ENCODE results near the gene PTPN12. TPM values are rescaled to one million over a fixed set of nuclear protein-coding genes. Genes with fewer than 3 reads are reported as not detected.

PTPN12 gene
- total and polyA plus RNA-seq, 2 of the 4 experiments (the other 2 are of a cell fraction), result 24.7 to 31.0 TPM

DNA sequence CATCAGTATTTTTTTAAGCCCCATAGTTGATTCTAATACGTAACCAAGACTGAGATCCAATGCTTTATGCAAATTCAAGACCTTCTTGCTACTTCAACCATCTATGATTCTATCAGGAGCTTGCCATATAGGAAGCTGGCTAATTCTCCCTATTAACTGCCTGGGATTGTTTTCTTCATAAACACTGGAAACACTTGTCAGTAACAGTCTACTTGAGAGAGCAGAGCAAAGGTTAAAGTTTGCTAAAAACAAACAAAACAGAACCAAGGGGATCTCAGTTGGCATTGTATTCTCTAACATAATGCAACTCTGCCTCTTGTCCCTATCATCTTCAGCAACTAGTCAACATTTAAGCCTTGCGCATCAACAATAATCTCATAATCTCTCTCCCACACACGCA is 21.0 kb upstream of the PTPN12 start:
- TF ChIP-seq RCOR1 (IDR thresholded peaks at IDR 0.05; ENCODE audit: insufficient replicate concordance, low read length), result no peak
- no peak for TF ChIP-seq CEBPB (IDR thresholded peaks at IDR 0.05; ENCODE audit: low read depth, low read length)
- no peak for TF ChIP-seq BHLHE40 (IDR thresholded peaks at IDR 0.05; ENCODE audit: low read depth, low read length)
- no peak overlapping the region for H2BK15ac ChIP-seq (ENCODE audit: low read depth, low read length)
- POLR2A ChIA-PET (ENCODE audit: unreplicated experiment), result no interaction called here
- no peaks in the 10 kb centered on the region for H3K9me3 ChIP-seq (ENCODE audit: control insufficient read depth, insufficient read depth, low read length)
- no peak overlapping the region for H3K14ac ChIP-seq (replicated peaks; ENCODE audit: low read depth, low read length)
- H2AK9ac ChIP-seq (replicated peaks; ENCODE audit: low read depth, low read length, poor library complexity), result no peak overlapping the region
- H3K18ac ChIP-seq (ENCODE audit: low read depth, low read length), result no peak overlapping the region
- H3K4me2 ChIP-seq (ENCODE audit: low read depth, low read length), result no peak overlapping the region
- BruUV-seq (replicated peaks), result no TSS peak
- no peak for ATAC-seq (ENCODE audit: low read depth)
- no peak overlapping the region for H4K91ac ChIP-seq (ENCODE audit: insufficient read depth, low read depth, low read length)
- H3K9ac ChIP-seq (ENCODE audit: low read depth, low read length), result no peak overlapping the region
- H3K4ac ChIP-seq (ENCODE audit: low read depth, low read length), result no peak overlapping the region
- H3K27ac ChIP-seq (ENCODE audit: insufficient read depth, low read length), result no peak overlapping the region
- H3K27me3 ChIP-seq (ENCODE audit: control insufficient read depth, insufficient read depth, low read length), result no peaks in the 10 kb centered on the region
- dilution Hi-C loops (cut with HindIII; ENCODE audit: low sequenced_read_pairs, unreplicated experiment) (no loop called here), intact Hi-C loops (cut with micrococcal nuclease) (no loop called here), in situ Hi-C loops (cut with MboI; ENCODE audit: low sequenced_read_pairs) (no loop called here)
- H2AK5ac ChIP-seq (ENCODE audit: low read depth, low read length), result no peak overlapping the region
- no peaks in the 10 kb centered on the region for H3K36me3 ChIP-seq (ENCODE audit: control insufficient read depth, insufficient read depth, low read length)
- no peak overlapping the region for H4K5ac ChIP-seq (ENCODE audit: low read depth, low read length)
- no peaks in the 10 kb centered on the region for H4K20me1 ChIP-seq (ENCODE audit: insufficient read depth, low read length)
- DNase-seq, result no peak
- no peak overlapping the region for H2AFZ ChIP-seq (replicated peaks; ENCODE audit: low read length, poor library complexity)
- no peak overlapping the region for H2BK20ac ChIP-seq (ENCODE audit: low read depth, low read length)
- H2BK120ac ChIP-seq (ENCODE audit: low read depth, low read length), result no peak overlapping the region
- H3K23ac ChIP-seq (ENCODE audit: low read depth, low read length), result no peak overlapping the region
- H2BK5ac ChIP-seq (ENCODE audit: low read depth, low read length, poor library complexity, severe bottlenecking), result no peak overlapping the region
- no peaks in the 10 kb centered on the region for H3K79me1 ChIP-seq (ENCODE audit: low read depth in 1 of 2, low read length in 2 of 2)
- no peaks in the 10 kb centered on the region for H3K9me1 ChIP-seq (ENCODE audit: insufficient read depth, low read length)
- WGBS, 2 experiments (ENCODE audit: extremely low coverage in 2 of 2, insufficient read length in 1 of 2), result 100% methylated on average over 2 of the region's 3 CpGs; no CpG with 5 or more reads in 1 of the 2 experiments
- CTCF ChIA-PET, result interaction anchor here (0.8 kb wide), 1 partner anchor 11 kb away, joined by 3 read pairs; no protein-coding TSS in a partner anchor
- no peaks in the 10 kb centered on the region for H3K4me1 ChIP-seq (ENCODE audit: control insufficient read depth, insufficient read depth, low read length)
- H4K8ac ChIP-seq (ENCODE audit: low read depth in 2 of 2, low read length in 2 of 2), result no peak overlapping the region
- no peak overlapping the region for H3K56ac ChIP-seq (ENCODE audit: extremely low read depth, insufficient read depth, low read length)
- no peak overlapping the region for H3K4me3 ChIP-seq (ENCODE audit: insufficient read depth, low read depth, low read length)

Data from IMR-90 (cell line).